Smooth muscle cell (in vitro differentiated cells): ENCODE results near the gene SYT17. TPM values are rescaled to one million over a fixed set of nuclear protein-coding genes. Genes with fewer than 3 reads are reported as not detected.

Experiments used
- polyA plus RNA-seq: library from polyadenylated mRNA; unstranded; fragments of >200 nt; fragmentation: Nextera tagmentation; extraction: Ambion mirVana; gene quantifications from 2 replicates; pipeline ENCODE4 v1.2.1, GENCODE V29; 2016
- total RNA-seq: library from RNA; depleted of rRNA; stranded (reverse); fragments of >200 nt; gene quantifications from 2 replicates; pipeline ENCODE4 v1.2.3, GENCODE V29; 2014

Gene SYT17
- total and polyA plus RNA-seq, 2 experiments from 2014 or later: 2.0 to 3.9 TPM

Other genes starting within 250 kb of the SYT17 start
- gene SMG1, start 241.8 kb upstream of the SYT17 start, total RNA-seq: 43.2 and 45.4 TPM in 2 replicates
- 4.9 and 15.8 TPM in 2 replicates for gene SMG1, start 241.8 kb upstream of the SYT17 start, polyA plus RNA-seq
- gene TMC7, start 184.3 kb upstream of the SYT17 start, total RNA-seq: 1.4 and 1.7 TPM in 2 replicates
- gene TMC7, start 184.3 kb upstream of the SYT17 start, polyA plus RNA-seq: 0.54 and 1.0 TPM in 2 replicates
- 6.6 and 10.5 TPM in 2 replicates for gene COQ7, start 100.6 kb upstream of the SYT17 start, total RNA-seq
- 10.1 and 11.4 TPM in 2 replicates for gene COQ7, start 100.6 kb upstream of the SYT17 start, polyA plus RNA-seq
- gene ITPRIPL2, start 54.3 kb upstream of the SYT17 start, total RNA-seq: 26.4 and 27.5 TPM in 2 replicates
- 16.4 and 19.4 TPM in 2 replicates for gene ITPRIPL2, start 54.3 kb upstream of the SYT17 start, polyA plus RNA-seq
- not detected in 2 replicates for gene CLEC19A, start 117.5 kb downstream of the SYT17 start, total RNA-seq
- gene CLEC19A, start 117.5 kb downstream of the SYT17 start, polyA plus RNA-seq: not detected in 2 replicates
- gene TMC5, start 249.6 kb downstream of the SYT17 start, total RNA-seq: 0.18 TPM in 1 of 2 replicates, not detected in the other
- not detected in 2 replicates for gene TMC5, start 249.6 kb downstream of the SYT17 start, polyA plus RNA-seq